Muscle layer of duodenum (tissue), 2 donors: ENCODE measurements around the gene USP13.
"Not testable (repeated sequence)": the region's sequence is repeated elsewhere in the genome, so short reads cannot be mapped to it uniquely, and the experiment has no call there.

ENCODE experiments used
- H3K27ac ChIP-seq: one replicate; pipeline ENCODE4 v1.7.0; 2013; ENCODE audit warnings: mild to moderate bottlenecking, low read length
- H3K27me3 ChIP-seq: one replicate; pipeline ENCODE4 v1.7.0; 2013; ENCODE audit warnings: low read depth, mild to moderate bottlenecking, control low read depth, low read length
- H3K36me3 ChIP-seq, 2 donors: one replicate each; pipeline ENCODE4 v1.7.0; 2013; ENCODE audit warnings: low read length in 2 of 2, control low read depth in 1 of 2, mild to moderate bottlenecking in 1 of 2; ENCODE audit not compliant: insufficient read depth in 2 of 2, control insufficient read depth in 1 of 2
- H3K4me1 ChIP-seq, 2 donors: one replicate each; pipeline ENCODE4 v1.7.0; 2013; ENCODE audit warnings: low read length in 2 of 2, mild to moderate bottlenecking in 2 of 2, control low read depth in 1 of 2, moderate library complexity in 1 of 2; ENCODE audit not compliant: insufficient read depth in 2 of 2, control insufficient read depth in 1 of 2
- H3K4me3 ChIP-seq, 2 donors: one replicate each; pipeline ENCODE4 v1.7.0; 2013; ENCODE audit warnings: low read length in 2 of 2, low read depth in 1 of 2, mild to moderate bottlenecking in 1 of 2
- H3K9me3 ChIP-seq, 2 donors: one replicate each; pipeline ENCODE4 v1.7.0; 2013; ENCODE audit warnings: low read length in 2 of 2, control low read depth in 1 of 2, mild to moderate bottlenecking in 1 of 2; ENCODE audit not compliant: control insufficient read depth in 1 of 2
- donor health status: healthy.

Gene USP13

GRCh38 chr3:179677884-179678283 is 25.0 kb downstream of the USP13 start:
- Histone ChIP-seq H3K4me3 (no peak overlapping the region), H3K9me3 (no peaks in the 10 kb centered on the region), H3K4me1 (no peaks in the 10 kb centered on the region), H3K27me3 (no peaks in the 10 kb centered on the region), H3K27ac (no peak overlapping the region), H3K36me3 (no peaks in the 10 kb centered on the region)

- no peak overlapping the region for H3K4me3 ChIP-seq
- H3K27ac ChIP-seq, result no peak overlapping the region
- no peaks in the 10 kb centered on the region for H3K27me3 ChIP-seq
- no peaks in the 10 kb centered on the region for H3K9me3 ChIP-seq
- no peaks in the 10 kb centered on the region for H3K4me1 ChIP-seq
- H3K36me3 ChIP-seq, result peaks cover 0 to 6% of the 10 kb centered on the region in 2 donors
Measured at GRCh38 chr3:179681492-179682263, 28.8 kb downstream of the USP13 start.

- no peak overlapping the region for H3K27ac ChIP-seq
Measured at GRCh38 chr3:179682426-179683080, 29.7 kb downstream of the USP13 start.

GRCh38 chr3:179683286-179683685 is 30.4 kb downstream of the USP13 start:
- not testable (repeated sequence) for H3K9me3 ChIP-seq, H3K27ac ChIP-seq

More at GRCh38 chr3:179682426-179683080, 29.7 kb downstream of the USP13 start:
- no peaks in the 10 kb centered on the region for H3K27me3 ChIP-seq
- H3K4me1 ChIP-seq, result no peaks in the 10 kb centered on the region
- H3K9me3 ChIP-seq, result no peaks in the 10 kb centered on the region
- H3K4me3 ChIP-seq, result no peak overlapping the region
- peaks cover 0 to 6% of the 10 kb centered on the region in 2 donors for H3K36me3 ChIP-seq

GRCh38 chr3:179687967-179688535 is 35.2 kb downstream of the USP13 start:
- Histone ChIP-seq H3K36me3 (peaks cover 0 to 11% of the 10 kb centered on the region in 2 donors), H3K4me1 (no peaks in the 10 kb centered on the region), H3K4me3 (no peak overlapping the region), H3K27ac (no peak overlapping the region), H3K9me3 (no peaks in the 10 kb centered on the region), H3K27me3 (no peaks in the 10 kb centered on the region)

More at GRCh38 chr3:179683286-179683685, 30.4 kb downstream of the USP13 start:
- H3K27me3 ChIP-seq, H3K4me1 ChIP-seq, H3K4me3 ChIP-seq, H3K36me3 ChIP-seq: not testable (repeated sequence)

- Histone ChIP-seq H3K27me3 (no peaks in the 10 kb centered on the region), H3K27ac (no peak overlapping the region), H3K4me1 (no peaks in the 10 kb centered on the region), H3K9me3 (no peaks in the 10 kb centered on the region), H3K36me3 (peaks cover 0 to 11% of the 10 kb centered on the region in 2 donors), H3K4me3 (no peak overlapping the region)
Measured at GRCh38 chr3:179688850-179689249, 36.0 kb downstream of the USP13 start.

- no peak overlapping the region for H3K27ac ChIP-seq
- H3K36me3 ChIP-seq, result peaks cover 0 to 6% of the 10 kb centered on the region in 2 donors
- no peak overlapping the region for H3K4me3 ChIP-seq
- H3K9me3 ChIP-seq, result no peaks in the 10 kb centered on the region
- no peaks in the 10 kb centered on the region for H3K4me1 ChIP-seq
- no peaks in the 10 kb centered on the region for H3K27me3 ChIP-seq
Measured at GRCh38 chr3:179694731-179695130, 41.9 kb downstream of the USP13 start.

- H3K36me3 ChIP-seq, result no peaks in the 10 kb centered on the region
- H3K27ac ChIP-seq, result no peak overlapping the region
- H3K9me3 ChIP-seq, result no peaks in the 10 kb centered on the region
- no peaks in the 10 kb centered on the region for H3K4me1 ChIP-seq
- H3K27me3 ChIP-seq, result no peaks in the 10 kb centered on the region
- no peak overlapping the region for H3K4me3 ChIP-seq
Measured at GRCh38 chr3:179695672-179696313, 43.0 kb downstream of the USP13 start.

GRCh38 chr3:179697736-179698332 is 45.0 kb downstream of the USP13 start:
- Histone ChIP-seq H3K27ac (no peak overlapping the region), H3K36me3 (no peaks in the 10 kb centered on the region), H3K4me3 (no peak overlapping the region), H3K4me1 (no peaks in the 10 kb centered on the region), H3K27me3 (no peaks in the 10 kb centered on the region), H3K9me3 (no peaks in the 10 kb centered on the region)

GRCh38 chr3:179700716-179701115 is 47.9 kb downstream of the USP13 start:
- H3K27me3 ChIP-seq, result no peaks in the 10 kb centered on the region
- H3K4me1 ChIP-seq, result no peaks in the 10 kb centered on the region
- H3K4me3 ChIP-seq, result no peak overlapping the region
- no peaks in the 10 kb centered on the region for H3K9me3 ChIP-seq
- H3K36me3 ChIP-seq, result no peaks in the 10 kb centered on the region
- H3K27ac ChIP-seq, result no peak overlapping the region
